K562 treated with DMSO at 1 percent for 48 hours (cell line): ENCODE results near the gene KRTAP4-8. TPM values are rescaled to one million over a fixed set of nuclear protein-coding genes. Genes with fewer than 3 reads are reported as not detected.

Source experiments
- total RNA-seq: library from RNA; unstranded; fragments of 300-600 nt; gene quantifications from 2 replicates; pipeline ENCODE4 v1.2.3, GENCODE V29; 2022; ENCODE audit warnings: low replicate concordance; ENCODE audit errors: extremely low read depth

The KRTAP4-8 gene
- total RNA-seq: not detected in 2 replicates

GRCh38 chr17:41098042-41098441 lies at the start of gene KRTAP4-8:
KRTAP4-8 (minus strand) TSS chr17:41098142; CDS start chr17:41098084, 58 bp downstream.

DNA sequence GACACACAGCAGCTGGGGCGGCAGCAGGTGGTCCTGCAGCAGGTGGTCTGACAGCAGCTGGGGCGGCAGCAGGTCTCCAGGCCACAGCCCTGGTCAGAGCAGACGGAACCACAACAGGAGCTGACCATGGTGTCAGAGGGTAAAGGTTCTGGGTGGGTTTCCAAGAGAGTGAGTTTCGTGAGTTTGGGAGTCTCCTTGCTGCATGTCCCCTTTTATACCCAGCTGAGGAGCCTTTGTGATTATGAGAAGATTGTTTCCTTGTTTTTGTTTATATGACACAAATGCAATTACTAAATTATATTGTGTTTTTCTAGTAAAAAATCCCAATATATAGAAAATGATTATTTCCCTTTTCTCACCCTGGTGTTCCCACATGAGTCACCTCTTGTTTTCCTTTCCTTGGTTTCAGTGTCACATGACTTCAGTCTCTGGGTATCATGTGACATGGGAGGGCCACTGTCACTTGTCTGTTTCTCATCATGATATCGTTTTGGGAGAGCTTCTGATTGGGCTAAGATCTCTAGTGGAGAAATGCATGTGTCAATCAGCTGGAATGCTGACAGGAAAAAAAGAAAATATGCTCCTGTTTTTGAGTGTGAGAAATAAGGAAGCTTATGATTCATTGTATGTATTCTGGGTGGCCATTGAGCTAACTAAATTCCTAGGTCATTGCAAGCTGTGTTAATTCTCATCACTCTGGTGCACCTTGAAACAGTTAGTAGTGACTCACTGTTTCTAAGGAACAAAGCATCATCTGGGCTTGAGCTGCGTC lies 42.6 kb upstream of the KRTAP4-8 start, which contains the start of gene KRTAP4-6:
Gene KRTAP4-6, minus strand, starts transcription at position 185 of the 772 bp plus-strand sequence. Its CDS starts 57 bp downstream, at position 128.

DNA sequence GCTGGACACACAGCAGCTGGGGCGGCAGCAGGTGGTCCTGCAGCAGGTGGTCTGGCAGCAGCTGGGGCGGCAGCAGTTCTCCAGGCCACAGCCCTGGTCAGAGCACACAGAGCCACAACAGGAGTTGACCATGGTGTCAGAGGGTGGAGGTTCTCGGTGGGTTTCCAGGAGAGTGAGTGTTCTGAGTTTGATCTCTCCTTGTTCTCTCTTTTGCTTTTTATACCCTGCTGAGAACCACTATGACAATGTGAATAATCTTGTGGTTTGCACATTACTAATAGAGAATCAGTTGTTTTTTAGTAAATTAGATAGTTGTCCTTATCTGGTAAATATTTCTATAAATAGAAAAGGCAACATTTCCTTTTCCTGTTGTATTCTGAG lies 26.0 kb upstream of the KRTAP4-8 start, which contains the start of gene KRTAP4-12:
Gene KRTAP4-12, minus strand, starts transcription at position 192 of the 381 bp plus-strand sequence. Its CDS starts 60 bp downstream, at position 132.

DNA sequence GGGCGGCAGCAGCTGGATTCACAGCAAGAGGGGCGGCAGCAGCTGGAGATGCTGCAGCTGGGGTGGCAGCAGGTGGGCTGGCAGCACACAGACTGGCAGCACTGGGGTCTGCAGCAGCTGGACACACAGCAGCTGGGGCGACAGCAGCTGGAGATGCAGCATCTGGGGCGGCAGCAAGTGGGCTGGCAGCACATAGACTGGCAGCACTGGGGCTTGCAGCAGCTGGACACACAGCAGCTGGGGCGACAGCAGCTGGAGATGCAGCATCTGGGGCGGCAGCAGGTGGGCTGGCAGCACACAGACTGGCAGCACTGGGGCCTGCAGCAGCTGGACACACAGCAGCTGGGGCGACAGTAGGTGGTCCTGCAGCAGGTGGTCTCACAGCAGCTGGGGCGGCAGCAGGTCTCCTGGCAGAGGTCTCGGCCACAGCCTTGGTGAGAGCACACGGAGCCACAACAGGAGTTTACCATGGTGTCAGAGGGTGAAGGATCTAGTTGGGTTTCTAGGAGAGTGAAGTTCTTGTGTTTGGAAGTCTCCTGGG lies 20.0 kb upstream of the KRTAP4-8 start, which contains the start of gene KRTAP4-11:
Gene KRTAP4-11, minus strand, starts transcription at position 528 of the 541 bp plus-strand sequence. Its CDS starts 58 bp downstream, at position 470.

GRCh38 chr17:41105347-41105746 lies 7.4 kb upstream of the KRTAP4-8 start, which contains the start of gene KRTAP4-9:
KRTAP4-9 (plus strand) TSS chr17:41105389; CDS start chr17:41105389, 0 bp downstream.

DNA sequence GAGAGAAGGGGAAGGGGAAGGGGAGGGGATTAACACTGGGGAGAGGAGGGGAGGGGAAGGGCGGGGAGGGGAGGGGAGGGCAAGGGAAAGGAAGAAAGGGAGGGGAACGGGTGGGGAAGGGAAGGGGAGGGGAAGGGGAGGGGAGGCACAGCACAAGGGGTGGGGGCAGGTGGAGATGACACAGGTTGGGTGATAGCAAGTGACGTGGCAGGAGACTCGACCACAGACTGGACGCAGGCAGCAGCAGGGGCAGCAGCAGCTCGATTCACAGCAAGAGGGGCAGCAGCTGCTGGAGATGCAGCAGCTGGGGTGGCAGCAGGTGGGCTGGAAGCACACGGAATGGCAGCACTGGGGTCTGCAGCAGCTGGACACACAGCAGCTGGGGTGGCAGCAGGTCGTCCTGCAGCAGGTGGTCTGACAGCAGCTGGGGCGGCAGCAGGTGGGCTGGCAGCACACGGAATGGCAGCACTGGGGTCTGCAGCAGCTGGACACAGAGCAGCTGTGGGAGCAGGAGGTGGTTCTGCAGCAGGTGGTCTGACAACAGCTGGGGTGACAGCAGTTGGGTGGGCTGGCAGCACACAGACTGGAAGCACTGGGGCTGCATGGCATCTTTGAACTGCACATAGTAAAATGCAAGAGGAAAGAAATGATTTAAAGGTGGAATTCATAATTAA lies 3.8 kb upstream of the KRTAP4-8 start, which contains the start of gene KRTAP4-16:
Gene KRTAP4-16, minus strand, starts transcription at position 624 of the 674 bp plus-strand sequence. Its CDS starts 0 bp downstream, at position 624.

DNA sequence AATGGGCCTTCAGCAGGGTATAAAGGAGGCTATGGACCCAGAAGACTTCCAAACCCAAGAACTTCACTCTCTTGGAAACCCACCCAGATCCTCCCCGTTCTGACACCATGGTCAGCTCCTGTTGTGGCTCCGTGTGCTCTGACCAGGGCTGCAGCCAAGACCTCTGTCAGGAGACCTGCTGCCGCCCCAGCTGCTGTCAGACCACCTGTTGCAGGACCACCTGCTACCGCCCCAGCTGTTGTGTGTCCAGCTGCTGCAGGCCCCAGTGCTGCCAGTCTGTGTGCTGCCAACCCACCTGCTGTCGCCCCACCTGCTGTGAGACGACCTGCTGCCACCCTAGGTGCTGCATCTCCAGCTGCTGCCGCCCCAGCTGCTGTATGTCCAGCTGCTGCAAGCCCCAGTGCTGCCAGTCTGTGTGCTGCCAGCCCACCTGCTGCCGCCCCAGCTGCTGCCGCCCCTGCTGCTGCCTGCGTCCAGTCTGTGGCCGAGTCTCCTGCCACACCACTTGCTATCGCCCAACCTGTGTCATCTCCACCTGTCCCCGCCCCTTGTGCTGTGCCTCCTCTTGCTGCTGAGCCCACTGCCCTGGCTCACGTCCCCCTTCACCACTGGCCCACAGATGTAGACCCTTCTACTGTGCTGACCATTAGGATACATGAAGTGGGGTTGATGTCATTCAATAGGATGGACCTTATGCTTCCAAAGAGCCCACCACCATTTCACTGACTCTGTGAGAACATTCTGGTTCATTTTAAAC lies 13.7 kb downstream of the KRTAP4-8 start, which contains the start of gene KRTAP4-7:
Gene KRTAP4-7, plus strand, starts transcription at position 51 of the 757 bp plus-strand sequence. Its CDS starts 57 bp downstream, at position 108.

DNA sequence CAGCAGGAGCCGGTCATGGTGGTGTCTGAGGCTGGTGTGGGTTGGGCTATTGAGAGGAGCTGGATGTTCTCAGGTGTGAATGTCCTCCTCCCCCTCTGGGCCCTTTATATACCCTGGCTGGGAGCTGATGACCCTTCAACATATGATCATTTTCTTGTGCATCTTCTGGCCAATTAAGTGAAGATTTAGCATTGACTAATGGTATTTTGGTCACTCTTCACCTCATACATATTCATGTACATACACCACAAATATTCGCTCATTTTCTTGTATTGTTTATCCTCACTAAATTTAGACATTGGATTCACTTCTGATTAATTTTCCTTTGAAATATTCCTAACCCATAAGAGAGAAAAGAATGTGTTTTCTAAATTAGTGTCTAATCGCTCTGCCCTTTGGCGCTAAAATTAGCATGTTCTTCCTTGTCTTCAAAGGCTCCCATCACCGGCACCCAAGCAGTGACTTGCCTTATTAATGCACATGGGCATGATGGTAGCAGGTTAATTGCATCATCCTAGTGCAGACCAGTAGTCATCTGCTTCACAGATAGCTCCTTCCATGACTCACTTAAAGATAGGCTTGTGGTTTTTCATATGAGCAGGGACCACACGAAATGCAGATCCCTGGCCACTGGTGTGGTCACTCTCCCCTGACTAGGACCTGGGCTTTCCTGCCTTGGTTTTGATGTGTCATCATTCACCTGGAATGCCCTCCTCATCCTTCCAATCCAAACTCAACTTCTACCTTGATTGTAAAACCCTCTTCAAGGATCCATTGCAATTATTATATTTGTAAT lies 31.9 kb downstream of the KRTAP4-8 start, which contains the start of gene KRTAP2-4:
Gene KRTAP2-4, minus strand, starts transcription at position 51 of the 796 bp plus-strand sequence. Its CDS starts 34 bp downstream, at position 17.

GRCh38 chr17:41060052-41060604 lies 37.8 kb downstream of the KRTAP4-8 start, which contains the start of gene KRTAP2-3:
KRTAP2-3 (minus strand) TSS chr17:41060114; CDS start chr17:41060050, 64 bp downstream.

GRCh38 chr17:41055130-41055529 lies 42.8 kb downstream of the KRTAP4-8 start, which contains the start of gene KRTAP2-2:
KRTAP2-2 (minus strand) TSS chr17:41055230; CDS start chr17:41055211, 19 bp downstream.

Other genes starting within 250 kb of the KRTAP4-8 start
- not detected in 2 replicates for gene KRT12, start 230.9 kb downstream of the KRTAP4-8 start, total RNA-seq
- not detected in 2 replicates for gene KRT20, start 212.9 kb downstream of the KRTAP4-8 start, total RNA-seq
- gene KRT23, start 160.5 kb downstream of the KRTAP4-8 start, total RNA-seq: not detected in 2 replicates
- not detected in 2 replicates for gene KRT39, start 131.2 kb downstream of the KRTAP4-8 start, total RNA-seq
- not detected in 2 replicates for gene KRT40, start 113.8 kb downstream of the KRTAP4-8 start, total RNA-seq
- gene KRTAP3-3, start 104.0 kb downstream of the KRTAP4-8 start, total RNA-seq: not detected in 2 replicates
- not detected in 2 replicates for gene KRTAP3-2, start 98.2 kb downstream of the KRTAP4-8 start, total RNA-seq
- not detected in 2 replicates for gene KRTAP3-1, start 89.0 kb downstream of the KRTAP4-8 start, total RNA-seq
- gene KRTAP1-5, start 70.9 kb downstream of the KRTAP4-8 start, total RNA-seq: not detected in 2 replicates
- gene KRTAP1-4, start 67.9 kb downstream of the KRTAP4-8 start, total RNA-seq: not detected in 2 replicates
- gene KRTAP1-3, start 63.3 kb downstream of the KRTAP4-8 start, total RNA-seq: not detected in 2 replicates
- gene KRTAP1-1, start 56.7 kb downstream of the KRTAP4-8 start, total RNA-seq: not detected in 2 replicates
- gene KRTAP2-1, start 50.8 kb downstream of the KRTAP4-8 start, total RNA-seq: not detected in 2 replicates
- not detected in 2 replicates for gene KRTAP2-2, start 42.9 kb downstream of the KRTAP4-8 start, total RNA-seq
- not detected in 2 replicates for gene KRTAP2-3, start 38.0 kb downstream of the KRTAP4-8 start, total RNA-seq
- gene KRTAP2-4, start 32.3 kb downstream of the KRTAP4-8 start, total RNA-seq: not detected in 2 replicates
- gene KRTAP4-7, start 14.0 kb downstream of the KRTAP4-8 start, total RNA-seq: not detected in 2 replicates
- not detected in 2 replicates for gene KRTAP4-16, start 4.1 kb upstream of the KRTAP4-8 start, total RNA-seq
- not detected in 2 replicates for gene KRTAP4-9, start 7.2 kb upstream of the KRTAP4-8 start, total RNA-seq
- not detected in 2 replicates for gene KRTAP4-11, start 20.2 kb upstream of the KRTAP4-8 start, total RNA-seq
- not detected in 2 replicates for gene KRTAP4-12, start 26.0 kb upstream of the KRTAP4-8 start, total RNA-seq
- gene KRTAP4-6, start 42.4 kb upstream of the KRTAP4-8 start, total RNA-seq: not detected in 2 replicates
- gene KRTAP4-5, start 51.7 kb upstream of the KRTAP4-8 start, total RNA-seq: not detected in 2 replicates
- gene KRTAP4-4, start 62.6 kb upstream of the KRTAP4-8 start, total RNA-seq: not detected in 2 replicates
- not detected in 2 replicates for gene KRTAP4-3, start 70.1 kb upstream of the KRTAP4-8 start, total RNA-seq
- gene KRTAP4-2, start 80.1 kb upstream of the KRTAP4-8 start, total RNA-seq: not detected in 2 replicates
- gene KRTAP4-1, start 86.8 kb upstream of the KRTAP4-8 start, total RNA-seq: not detected in 2 replicates
- not detected in 2 replicates for gene KRTAP9-1, start 91.7 kb upstream of the KRTAP4-8 start, total RNA-seq
- gene KRTAP9-2, start 128.5 kb upstream of the KRTAP4-8 start, total RNA-seq: not detected in 2 replicates
- not detected in 2 replicates for gene KRTAP9-3, start 134.3 kb upstream of the KRTAP4-8 start, total RNA-seq
- not detected in 2 replicates for gene KRTAP9-8, start 139.9 kb upstream of the KRTAP4-8 start, total RNA-seq
- not detected in 2 replicates for gene KRTAP9-4, start 151.5 kb upstream of the KRTAP4-8 start, total RNA-seq
- not detected in 2 replicates for gene KRTAP9-9, start 157.2 kb upstream of the KRTAP4-8 start, total RNA-seq
- not detected in 2 replicates for gene KRTAP9-6, start 167.2 kb upstream of the KRTAP4-8 start, total RNA-seq
- not detected in 2 replicates for gene KRTAP9-7, start 177.6 kb upstream of the KRTAP4-8 start, total RNA-seq
- not detected in 2 replicates for gene KRTAP29-1, start 204.7 kb upstream of the KRTAP4-8 start, total RNA-seq
- gene KRTAP16-1, start 211.2 kb upstream of the KRTAP4-8 start, total RNA-seq: not detected in 2 replicates
- not detected in 2 replicates for gene KRTAP17-1, start 217.6 kb upstream of the KRTAP4-8 start, total RNA-seq